ENCODE measurements around the gene IFITM2.

GRCh38 chr11:336659-337198, 29.1 kb downstream of the IFITM2 start:
- TF ChIP-seq CTCF (tag by site-specific recombination; IDR thresholded peaks at IDR 0.05), result no peak
- no peak for TF ChIP-seq ZNF24 (tag by site-specific recombination; IDR thresholded peaks at IDR 0.05)
- TF ChIP-seq AEBP2 (tag by site-specific recombination; IDR thresholded peaks at IDR 0.05; ENCODE audit: borderline replicate concordance), result no peak
- TF ChIP-seq ZNF398 (tag by site-specific recombination; IDR thresholded peaks at IDR 0.05), result no peak
- no peak for TF ChIP-seq ZNF792 (tag by site-specific recombination; IDR thresholded peaks at IDR 0.05)
- no peak for TF ChIP-seq KLF10 (tag by site-specific recombination; IDR thresholded peaks at IDR 0.05)
- no peak for TF ChIP-seq ZNF791 (tag by site-specific recombination; IDR thresholded peaks at IDR 0.05)
- no peak for TF ChIP-seq ELK4 (IDR thresholded peaks at IDR 0.05; ENCODE audit: borderline replicate concordance, low read depth, low read length)
- no peak for TF ChIP-seq PRDM4 (tag by site-specific recombination; IDR thresholded peaks at IDR 0.05)
